H1 (cell line): Measurements from ENCODE around the gene P2RX7. TPM values are rescaled to one million over a fixed set of nuclear protein-coding genes. Genes with fewer than 3 reads are reported as not detected.

Source experiments
- CTCF ChIA-PET: fragments of 300-600 bp; sonication (Branson Sonifier 250); formaldehyde crosslinking; loops from one replicate; lab custom pipeline; 2021; ENCODE audit not compliant: partially characterized antibody; lab: Charles Lee
- POLR2A ChIA-PET: fragments of 300-600 bp; sonication (Branson Sonifier 250); formaldehyde crosslinking; loops from one replicate; lab custom pipeline; 2021; ENCODE audit warnings: inconsistent platforms; ENCODE audit not compliant: partially characterized antibody; lab: Charles Lee
- DNase-seq, 2 experiments: peaks; one replicate each; pipeline versions ENCODE4 v3.0.0 to v3.0.0-alpha.2; 2010 to 2022; ENCODE audit warnings: low spot score in 2 of 2, low read depth in 1 of 2, mixed read lengths in 1 of 2
- FAIRE-seq: peaks from 2 replicates; lab custom pipeline; 2011; peaks lifted over from hg19 to GRCh38; lab: Jason Lieb, UNC
- H2AFZ ChIP-seq: 2 replicates; pipeline ENCODE4 v1.8.1; 2012; ENCODE audit warnings: low read length, inconsistent platforms
- H2AK5ac ChIP-seq: 2 replicates; pipeline ENCODE4 v1.6.1; 2013; ENCODE audit warnings: low read depth, low read length
- H2BK120ac ChIP-seq: replicated peaks from 2 replicates; pipeline ENCODE3; 2013; ENCODE audit warnings: low read depth, low read length, inconsistent platforms
- H2BK12ac ChIP-seq: 2 replicates; pipeline ENCODE4 v1.6.1; 2013; ENCODE audit warnings: low read depth, low read length
- H2BK15ac ChIP-seq: 2 replicates; pipeline ENCODE4 v1.6.1; 2013; ENCODE audit warnings: low read length
- H2BK20ac ChIP-seq: 2 replicates; pipeline ENCODE4 v1.6.1; 2013; ENCODE audit warnings: low read length
- H2BK5ac ChIP-seq: 2 replicates; pipeline ENCODE4 v1.6.1; 2013; ENCODE audit warnings: low read depth, low read length
- H3K14ac ChIP-seq: 2 replicates; pipeline ENCODE4 v1.6.1; 2013; ENCODE audit warnings: inconsistent platforms; ENCODE audit not compliant: insufficient read length
- H3K18ac ChIP-seq: 2 replicates; pipeline ENCODE4 v1.6.1; 2013; ENCODE audit warnings: low read length; ENCODE audit errors: extremely low read depth
- H3K23ac ChIP-seq: 2 replicates; pipeline ENCODE4 v1.6.1; 2013; ENCODE audit warnings: inconsistent platforms; ENCODE audit not compliant: insufficient read length
- H3K23me2 ChIP-seq: 2 replicates; pipeline ENCODE4 v1.6.1; 2013; ENCODE audit warnings: low read depth, low read length
- H3K27ac ChIP-seq: 2 replicates; pipeline ENCODE4 v1.6.1; 2011; ENCODE audit warnings: low read depth, low read length, inconsistent platforms
- H3K27me3 ChIP-seq, 4 experiments: replicated peaks in 1 of 4; 1 replicate in 1 of 4; 2 replicates in 3 of 4; pipeline versions ENCODE4 v1.6.1 to v1.8.1; 2011 to 2013; ENCODE audit warnings: low read length in 3 of 4, mild to moderate bottlenecking in 3 of 4, inconsistent platforms in 2 of 4, mixed read lengths in 2 of 4, moderate library complexity in 1 of 4; ENCODE audit not compliant: control insufficient read depth in 3 of 4, insufficient read depth in 3 of 4; ENCODE audit errors: extremely low read depth in 1 of 4
- H3K36me3 ChIP-seq, 4 experiments: 2 replicates each; pipeline versions ENCODE4 v1.6.1 to v1.8.1; 2011 to 2013; ENCODE audit warnings: mild to moderate bottlenecking in 4 of 4, low read length in 3 of 4, moderate library complexity in 2 of 4, control low read depth in 1 of 4, inconsistent platforms in 1 of 4; ENCODE audit not compliant: insufficient read depth in 4 of 4, control insufficient read depth in 2 of 4
- H3K4ac ChIP-seq: replicated peaks from 2 replicates; pipeline ENCODE3; 2013; ENCODE audit warnings: low read length, low read depth, mixed read lengths, inconsistent platforms; ENCODE audit not compliant: insufficient read length
- H3K4me1 ChIP-seq, 4 experiments: replicated peaks in 1 of 4; 1 replicate in 1 of 4; 2 replicates in 3 of 4; pipeline versions ENCODE4 v1.6.1 to v1.8.1; 2011 to 2013; ENCODE audit warnings: low read length in 3 of 4, inconsistent platforms in 2 of 4, mixed read lengths in 1 of 4; ENCODE audit not compliant: insufficient read depth in 4 of 4, control insufficient read depth in 3 of 4
- H3K4me2 ChIP-seq, 2 experiments: 2 replicates each; pipeline versions ENCODE4 v1.6.1 to v1.8.1; 2011 to 2013; ENCODE audit warnings: low read depth in 2 of 2, low read length in 2 of 2, control low read depth in 1 of 2, inconsistent platforms in 1 of 2, mild to moderate bottlenecking in 1 of 2; ENCODE audit not compliant: insufficient read depth in 1 of 2
- H3K4me3 ChIP-seq, 4 experiments: fragments of 200-600, 300-600 bp in 1 of 4; sonication (generic), shearing (Covaris generic), sonication (Bioruptor Twin) in 1 of 4; 2 replicates each; pipeline versions ENCODE4 v1.5.1 to v1.8.1; 2011 to 2016; ENCODE audit warnings: low read length in 4 of 4, low read depth in 3 of 4, control low read depth in 2 of 4, inconsistent platforms in 2 of 4, mild to moderate bottlenecking in 2 of 4, mixed read lengths in 1 of 4, moderate library complexity in 1 of 4; ENCODE audit not compliant: insufficient read depth in 2 of 4; ENCODE audit errors: extremely low read depth in 1 of 4
- H3K56ac ChIP-seq: replicated peaks from 2 replicates; pipeline ENCODE3; 2013; ENCODE audit warnings: low read depth, mild to moderate bottlenecking, mixed read lengths, low read length, inconsistent platforms; ENCODE audit not compliant: insufficient read length
- H3K79me1 ChIP-seq: 2 replicates; pipeline ENCODE4 v1.6.1; 2013; ENCODE audit warnings: low read depth, low read length, control low read depth
- H3K79me2 ChIP-seq, 2 experiments: 2 replicates each; pipeline versions ENCODE4 v1.6.1 to v1.8.1; 2012 to 2013; ENCODE audit warnings: low read length in 2 of 2, mild to moderate bottlenecking in 2 of 2, inconsistent platforms in 1 of 2; ENCODE audit not compliant: insufficient read depth in 2 of 2, control insufficient read depth in 1 of 2
- H3K9ac ChIP-seq, 4 experiments: replicated peaks in 1 of 4; 1 replicate in 1 of 4; 2 replicates in 3 of 4; pipeline versions ENCODE4 v1.6.1 to v1.8.1; 2011 to 2013; ENCODE audit warnings: low read depth in 3 of 4, low read length in 3 of 4, control low read depth in 2 of 4, mild to moderate bottlenecking in 2 of 4, moderate library complexity in 2 of 4, inconsistent platforms in 1 of 4; ENCODE audit errors: extremely low read depth in 1 of 4
- H3K9me3 ChIP-seq, 2 experiments: 2 replicates each; pipeline versions ENCODE4 v1.6.1 to v1.8.1; 2012 to 2013; ENCODE audit warnings: mild to moderate bottlenecking in 2 of 2, moderate library complexity in 2 of 2, control low read depth in 1 of 2, inconsistent platforms in 1 of 2, low read depth in 1 of 2, low read length in 1 of 2, mixed read lengths in 1 of 2; ENCODE audit not compliant: insufficient read depth in 2 of 2
- H4K20me1 ChIP-seq, 2 experiments: replicated peaks in 1 of 2; 2 replicates each; pipeline versions ENCODE3 to v1.8.1; 2011 to 2013; ENCODE audit warnings: inconsistent platforms in 2 of 2, low read length in 2 of 2, mild to moderate bottlenecking in 1 of 2; ENCODE audit not compliant: insufficient read depth in 2 of 2, control insufficient read depth in 1 of 2
- H4K5ac ChIP-seq: 2 replicates; pipeline ENCODE4 v1.6.1; 2013; ENCODE audit warnings: low read length, low read depth, mixed read lengths, inconsistent platforms; ENCODE audit not compliant: insufficient read length
- H4K8ac ChIP-seq: 2 replicates; pipeline ENCODE4 v1.8.0; 2013; ENCODE audit warnings: mild to moderate bottlenecking, moderate library complexity, low read length, inconsistent platforms; ENCODE audit not compliant: insufficient read depth; ENCODE audit errors: extremely low read depth
- H4K91ac ChIP-seq: replicated peaks from 2 replicates; pipeline ENCODE3; 2013; ENCODE audit warnings: low read length, mixed read lengths, inconsistent platforms; ENCODE audit not compliant: insufficient read length
- ASH2L ChIP-seq: fragments of 200-600, 300-600 bp; sonication (generic); IDR thresholded peaks from one replicate; pipeline ENCODE4 v1.7.1; 2017; ENCODE audit warnings: low read length
- BRCA1 ChIP-seq: IDR thresholded peaks from 2 replicates; pipeline ENCODE4 v1.6.1; 2012; ENCODE audit warnings: low read depth, low read length, improper control_type of control experiment
- CBX5 ChIP-seq: fragments of 300-800, 300-1000 bp; sonication (generic); IDR thresholded peaks from 2 replicates; pipeline ENCODE4 v1.7.1; 2016; ENCODE audit warnings: antibody characterized with exemption, low read length, low read depth
- FOSL1 ChIP-seq: IDR thresholded peaks from 2 replicates; pipeline ENCODE4 v1.6.1; 2011; ENCODE audit warnings: mild to moderate bottlenecking, low read depth, low read length, moderate library complexity; ENCODE audit not compliant: insufficient read depth
- HDAC2 ChIP-seq, 2 experiments: fragments of 300-600 bp in 1 of 2; sonication (generic) in 1 of 2; IDR thresholded peaks; 2 replicates each; pipeline ENCODE4 v1.6.1; 2011 to 2012; ENCODE audit warnings: low read depth in 2 of 2, low read length in 2 of 2, mild to moderate bottlenecking in 2 of 2, moderate library complexity in 2 of 2, borderline replicate concordance in 1 of 2, inconsistent platforms in 1 of 2
- POLR2A ChIP-seq, 2 experiments: IDR thresholded peaks; 1 replicate in 1 of 2; 2 replicates in 1 of 2; pipeline ENCODE4 v1.6.1; 2011; ENCODE audit warnings: low read depth in 2 of 2, low read length in 2 of 2, mild to moderate bottlenecking in 2 of 2; ENCODE audit errors: control extremely low read depth in 1 of 2
- POLR2AphosphoS5 ChIP-seq: IDR thresholded peaks from 2 replicates; pipeline ENCODE4 v1.6.1; 2011; ENCODE audit warnings: low read depth, low read length
- RFX5 ChIP-seq: IDR thresholded peaks from 2 replicates; pipeline ENCODE4 v1.6.1; 2011; ENCODE audit warnings: low read depth, low read length, improper control_type of control experiment, borderline replicate concordance
- RNF2 ChIP-seq: fragments of 200-900, 300-1000 bp; sonication (generic); IDR thresholded peaks from 2 replicates; pipeline ENCODE4 v1.7.1; 2016; ENCODE audit warnings: borderline replicate concordance, low read depth, mild to moderate bottlenecking, antibody characterized with exemption, low read length; ENCODE audit not compliant: poor library complexity, severe bottlenecking; ENCODE audit errors: missing control alignments
- SIRT6 ChIP-seq: IDR thresholded peaks from one replicate; pipeline ENCODE4 v1.7.1; 2012; ENCODE audit warnings: low read length, inconsistent platforms
- TAF7 ChIP-seq: optimal IDR thresholded peaks from 2 replicates; pipeline ENCODE3; 2011; ENCODE audit warnings: low read depth, mild to moderate bottlenecking, inconsistent platforms, low read length, moderate library complexity, borderline replicate concordance
- WGBS, 2 experiments: shearing (Covaris generic) in 1 of 2; methylation state at CpG; one replicate each; pipeline versions ENCODE4 v1.1.6 to v1.1.7; 2013 to 2015; ENCODE audit warnings: low lambda C conversion rate in 2 of 2, mixed read lengths in 2 of 2, inconsistent platforms in 1 of 2, low coverage in 1 of 2, missing lambda C conversion rate in 1 of 2; ENCODE audit not compliant: insufficient replicate concordance in 2 of 2, insufficient coverage in 1 of 2, insufficient read length in 1 of 2; ENCODE audit errors: extremely low coverage in 1 of 2, missing lambda C conversion rate in 1 of 2; 5-methylcytosine and 5-hydroxymethylcytosine counted together
- polyA plus RNA-seq, 7 experiments: library from polyadenylated mRNA; depleted of rRNA in 3 of 7; stranded (reverse) in 5 of 7; unstranded in 2 of 7; fragments of >200 nt in 5 of 7; fragments of 200-250 nt in 2 of 7; gene quantifications; 1 replicate in 5 of 7; 2 replicates in 1 of 7; 4 replicates in 1 of 7; pipeline versions ENCODE4 v1.2.1 to v1.2.3, GENCODE V29; 2011 to 2013; ENCODE audit warnings: missing spikeins in 2 of 7, mixed read lengths in 2 of 7
- total RNA-seq: library from RNA; stranded (reverse); fragmentation: NEBNext Ultra II Directional; extraction: Animal tissue kit (Norgen Biotek cat#: 25700); gene quantifications from 2 replicates; pipeline ENCODE4 v1.2.1, GENCODE V29; 2021
- TF ChIP-seq, protein P1 (sequence below): IDR thresholded peaks from 2 replicates; pipeline ENCODE4 v1.6.1; 2011; ENCODE audit warnings: low read length, improper control_type of control experiment

Gene P2RX7
- total and polyA plus RNA-seq, 2 of the 8 experiments (the other 6 are each of a cell fraction or from before 2014, with no cell fraction given) = 0.38 to 0.56 TPM

DNA sequence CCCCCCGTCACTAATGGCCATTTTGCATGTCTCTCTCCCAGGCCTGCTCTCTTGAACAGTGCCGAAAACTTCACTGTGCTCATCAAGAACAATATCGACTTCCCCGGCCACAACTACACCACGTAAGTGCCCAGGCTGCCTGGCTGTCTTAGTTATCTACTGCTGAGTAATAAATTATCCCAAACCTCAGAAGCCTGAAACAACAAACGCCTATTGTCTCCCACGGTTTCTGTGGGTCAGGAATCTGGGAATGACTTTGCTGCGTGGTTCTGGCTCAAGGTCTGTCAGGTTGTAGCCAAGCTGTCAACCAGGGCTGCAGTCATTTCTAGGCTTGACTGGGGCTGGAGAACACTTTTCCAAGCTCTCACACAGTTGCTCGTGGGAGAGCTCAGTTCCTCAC, 32.6 kb downstream of the P2RX7 start:
- no peak overlapping the region for H2BK12ac ChIP-seq
- FAIRE-seq (no peak), DNase-seq (no peak)
- no peaks in the 10 kb centered on the region for H3K36me3 ChIP-seq
- no peak overlapping the region for H3K56ac ChIP-seq
- H2AFZ ChIP-seq = no peak overlapping the region
- H3K27ac ChIP-seq = no peak overlapping the region
- no peak overlapping the region for H2BK120ac ChIP-seq
- no peaks in the 10 kb centered on the region for H3K79me1 ChIP-seq
- H2BK5ac ChIP-seq = no peak overlapping the region
- H3K9ac ChIP-seq = no peak overlapping the region
- H3K27me3 ChIP-seq = no peaks in the 10 kb centered on the region
- H3K18ac ChIP-seq = no peak overlapping the region
- H4K91ac ChIP-seq = no peak overlapping the region
- H3K4me2 ChIP-seq = no peak overlapping the region
- no peak overlapping the region for H3K4me3 ChIP-seq
- no peak overlapping the region for H3K14ac ChIP-seq
- no peak overlapping the region for H2BK20ac ChIP-seq
- ChIA-PET POLR2A (no interaction called here), CTCF (interaction anchor here (0.6 to 1.1 kb wide), 2 partner anchors 14 to 187 kb away, joined by 3 read pairs; partner anchors contain the start of gene HNF1A)
- TF ChIP-seq POLR2AphosphoS5 (no peak), POLR2A (IDR thresholded peaks at IDR 0.05; ENCODE audit: control extremely low read depth in 1 of 2, low read depth in 2 of 2, low read length in 2 of 2) (no peak), HDAC2 (IDR thresholded peaks at IDR 0.05; ENCODE audit: borderline replicate concordance in 1 of 2, low read depth in 2 of 2, low read length in 2 of 2) (no peak), SIRT6 (no peak), RNF2 (no peak), BRCA1 (no peak), ASH2L (no peak), CBX5 (no peak), RFX5 (no peak), TAF7 (no peak), FOSL1 (no peak)
- TF ChIP-seq, protein P1, sequence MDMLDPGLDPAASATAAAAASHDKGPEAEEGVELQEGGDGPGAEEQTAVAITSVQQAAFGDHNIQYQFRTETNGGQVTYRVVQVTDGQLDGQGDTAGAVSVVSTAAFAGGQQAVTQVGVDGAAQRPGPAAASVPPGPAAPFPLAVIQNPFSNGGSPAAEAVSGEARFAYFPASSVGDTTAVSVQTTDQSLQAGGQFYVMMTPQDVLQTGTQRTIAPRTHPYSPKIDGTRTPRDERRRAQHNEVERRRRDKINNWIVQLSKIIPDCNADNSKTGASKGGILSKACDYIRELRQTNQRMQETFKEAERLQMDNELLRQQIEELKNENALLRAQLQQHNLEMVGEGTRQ = no peak
- no peaks in the 10 kb centered on the region for H3K4me1 ChIP-seq
- no peak overlapping the region for H3K23ac ChIP-seq
- H3K79me2 ChIP-seq = no peaks in the 10 kb centered on the region
- H3K9me3 ChIP-seq = no peaks in the 10 kb centered on the region
- H4K8ac ChIP-seq = peak overlapping the region; percentile 89; the same call in 1 of the 2 replicates
- no peak overlapping the region for H2BK15ac ChIP-seq
- H4K5ac ChIP-seq = no peak overlapping the region
- H2AK5ac ChIP-seq = no peak overlapping the region
- H3K4ac ChIP-seq = no peak overlapping the region
- H4K20me1 ChIP-seq = no peaks in the 10 kb centered on the region
- WGBS, 2 experiments = 84% methylated on average over 9 of the region's 9 CpGs; no CpG with 5 or more reads in 1 of the 2 experiments
- no peaks in the 10 kb centered on the region for H3K23me2 ChIP-seq
